GM19372 (cell line): ENCODE data around the gene OR13C3.
"Not testable (repeated sequence)": the region's sequence is repeated elsewhere in the genome, so short reads cannot be mapped to it uniquely, and the experiment has no call there.

Source experiments
- ATAC-seq: cut with Tn5 transposase; IDR thresholded peaks from one replicate; pipeline ENCODE4 v1.9.1; 2021; ENCODE audit warnings: mild to moderate bottlenecking, low read depth, moderate library complexity; ENCODE audit not compliant: unreplicated experiment

OR13C3 gene

DNA sequence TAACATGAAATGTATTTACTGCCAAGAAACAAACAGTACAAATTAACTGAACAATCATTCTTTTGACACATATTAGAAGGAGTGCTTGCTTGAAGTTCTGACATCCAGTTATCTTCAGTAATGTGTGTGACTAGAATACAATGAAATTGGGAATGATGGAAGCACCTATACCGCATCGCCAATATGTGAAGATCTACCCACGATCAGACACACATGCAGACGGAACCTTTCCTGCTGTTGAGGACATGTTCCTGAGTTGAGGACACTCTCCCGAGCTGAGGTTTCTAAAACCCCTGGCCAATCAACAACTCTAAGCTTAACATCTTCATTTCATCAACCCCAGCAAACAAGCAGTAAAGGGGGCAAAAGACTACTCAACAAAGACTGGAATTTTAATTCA is at the start of gene OR13C3:
OR13C3 (minus strand) TSS at position 101 of the 400 bp plus-strand sequence. CDS start 133 bp downstream, outside the sequence.
- no peak for ATAC-seq

DNA sequence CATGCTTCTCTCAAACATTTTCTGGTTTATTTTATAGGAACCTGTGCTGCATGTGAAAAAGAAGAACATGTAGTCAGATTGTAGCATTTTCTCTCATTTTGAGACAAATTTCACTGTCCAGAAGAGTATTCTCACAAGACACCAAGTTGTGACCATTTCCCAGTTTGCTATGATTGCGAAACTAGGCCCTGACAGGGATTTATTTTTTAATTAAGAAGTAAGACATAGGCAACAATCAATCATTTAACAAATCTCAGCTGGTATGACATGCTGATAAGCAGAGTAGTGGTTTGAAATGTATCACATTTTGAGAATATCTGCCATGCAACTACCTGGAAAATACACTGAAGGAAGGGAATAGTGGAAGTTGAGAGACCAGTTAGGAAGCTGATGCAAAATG is 43.9 kb upstream of the OR13C3 start:
- ATAC-seq = no peak

DNA sequence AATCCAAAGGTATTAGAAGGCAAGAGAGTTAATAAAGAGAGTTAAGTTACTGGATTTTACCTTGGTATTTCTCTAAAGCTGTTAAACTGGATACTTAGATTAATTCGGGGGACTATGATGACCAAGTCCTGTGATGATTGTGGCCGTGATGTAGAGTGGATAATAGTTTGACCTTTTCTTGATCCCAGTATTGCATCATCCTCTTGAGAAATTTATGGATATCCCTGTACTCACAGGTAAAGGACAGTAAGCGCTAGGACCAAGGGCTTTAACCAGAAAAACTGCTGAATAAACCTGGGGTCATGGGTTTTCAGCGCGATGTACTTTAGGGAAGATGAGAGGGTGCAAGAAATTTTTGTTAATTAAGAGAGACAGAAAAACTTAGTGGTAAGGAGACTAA is 40.6 kb upstream of the OR13C3 start:
- ATAC-seq = no peak

DNA sequence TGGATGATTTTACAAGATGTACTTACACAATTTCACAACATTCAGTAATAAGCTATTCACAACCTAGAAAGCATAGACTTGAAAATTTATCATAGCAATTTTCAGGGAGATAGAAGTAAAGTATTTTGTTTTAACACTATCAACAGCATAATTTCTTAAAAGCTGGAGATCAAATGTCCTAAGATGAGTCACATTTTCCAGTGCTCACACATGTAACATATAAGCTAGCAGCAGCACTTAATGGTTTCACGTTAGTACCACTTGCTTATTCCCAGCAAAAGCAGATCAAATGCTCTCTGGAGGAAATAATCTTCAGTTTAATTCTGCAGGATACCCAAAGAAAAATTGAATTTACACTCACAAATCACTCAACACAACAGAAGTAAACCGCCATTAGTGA is 38.8 kb upstream of the OR13C3 start:
- ATAC-seq = no peak

GRCh38 chr9:104572612-104573011 is 36.0 kb upstream of the OR13C3 start:
- ATAC-seq = no peak

DNA sequence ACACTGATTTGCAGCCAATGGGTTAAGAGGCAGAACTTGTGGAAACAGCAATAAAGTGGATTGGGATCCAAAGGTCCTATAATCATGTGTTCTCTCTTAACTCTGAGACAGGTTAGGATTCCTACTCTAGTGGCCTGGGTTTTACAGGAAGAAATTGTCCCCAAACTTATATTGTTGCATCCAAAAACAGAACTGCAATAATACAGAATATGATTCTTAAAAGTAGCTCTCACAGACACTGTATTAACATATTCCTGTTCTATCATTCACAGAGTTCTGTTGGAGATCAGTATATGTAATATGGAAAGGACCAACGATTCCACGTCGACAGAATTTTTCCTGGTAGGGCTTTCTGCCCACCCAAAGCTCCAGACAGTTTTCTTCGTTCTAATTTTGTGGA is 32.2 kb upstream of the OR13C3 start, which contains the start of gene OR13C8:
OR13C8 (plus strand) TSS at position 301 of the 400 bp plus-strand sequence; CDS start at position 301, 0 bp downstream.
- no peak for ATAC-seq

DNA sequence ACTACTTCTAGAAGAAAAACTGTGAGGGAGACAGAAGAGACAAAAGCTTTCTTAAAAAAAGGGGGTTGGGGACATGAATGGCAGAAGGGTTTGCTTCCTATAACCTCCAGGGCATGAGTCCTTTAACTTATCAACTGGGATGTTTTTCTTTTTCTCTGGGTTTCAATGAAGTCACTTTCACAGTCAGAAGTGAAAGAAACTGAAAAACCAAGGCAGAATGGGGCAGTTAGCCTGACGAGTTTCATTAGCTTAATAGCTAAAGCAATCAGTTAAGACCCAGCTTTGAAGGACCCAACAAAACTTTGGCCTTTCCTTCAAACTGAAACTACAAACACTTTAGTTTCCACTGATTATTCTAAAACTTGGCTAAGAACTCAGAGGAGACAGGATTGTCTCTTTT is 27.7 kb upstream of the OR13C3 start:
- no peak for ATAC-seq

GRCh38 chr9:104556830-104557634 is 20.4 kb upstream of the OR13C3 start:
- no peak for ATAC-seq

DNA sequence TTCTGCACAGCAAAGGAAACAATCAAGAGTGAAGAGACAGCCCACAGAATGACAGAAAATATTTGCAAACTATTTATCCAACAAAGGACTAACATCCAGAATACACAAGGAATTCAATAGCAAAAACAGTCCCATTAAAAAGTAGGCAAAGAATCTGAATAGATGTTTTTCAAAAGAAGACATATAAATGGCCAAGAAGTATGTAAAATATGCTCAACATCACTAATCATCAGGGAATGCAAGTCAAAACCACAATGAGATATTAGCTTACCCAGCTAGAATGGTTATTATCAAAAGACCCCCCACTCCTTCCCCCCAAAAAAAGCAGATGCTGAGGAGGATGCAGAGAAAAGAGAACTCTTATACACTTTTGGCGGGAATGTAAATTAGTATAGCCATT is 18.9 kb upstream of the OR13C3 start:
- ATAC-seq = no peak

DNA sequence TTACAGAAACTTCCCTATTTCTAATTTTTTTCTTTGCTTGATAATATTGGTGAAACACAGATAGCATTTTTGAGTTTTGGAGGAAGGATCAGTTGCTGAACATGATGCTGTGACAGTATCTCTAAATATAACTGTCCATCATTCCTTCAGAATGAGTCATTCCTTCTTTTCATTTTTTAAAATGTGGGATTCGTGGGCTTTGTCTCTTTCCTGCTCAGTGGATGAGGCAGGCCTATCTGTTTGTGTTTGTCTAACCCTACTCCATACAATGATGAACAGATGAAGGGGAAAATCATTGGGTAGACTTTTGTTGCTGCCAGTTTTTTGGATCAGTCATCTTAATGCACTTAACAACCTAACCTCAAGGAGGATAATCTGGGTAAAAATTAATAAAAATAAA is 16.6 kb upstream of the OR13C3 start:
- no peak for ATAC-seq

- no peak for ATAC-seq
These were observed 8.0 kb upstream of the OR13C3 start for GRCh38 chr9:104544644-104545043.

DNA sequence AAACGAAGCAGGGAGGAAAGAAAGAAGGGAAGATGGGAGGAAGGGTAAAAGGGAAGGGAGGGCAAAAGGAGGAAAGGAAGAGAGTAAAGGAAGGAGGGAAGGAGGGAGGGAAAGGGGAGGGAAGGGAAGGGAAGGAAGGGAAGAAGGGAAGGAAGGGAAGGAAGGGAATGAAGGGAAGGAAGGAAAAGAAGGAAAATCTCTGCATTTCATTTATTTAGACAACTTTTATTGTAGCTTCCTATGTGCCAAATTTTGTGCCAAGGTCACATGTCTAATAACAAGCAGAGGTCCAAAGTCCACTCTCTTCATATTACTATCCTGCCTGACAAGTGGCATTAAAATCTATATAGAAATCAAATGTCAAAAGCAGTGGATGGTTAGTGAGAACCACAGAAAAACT is 2.6 kb upstream of the OR13C3 start:
- no peak for ATAC-seq

DNA sequence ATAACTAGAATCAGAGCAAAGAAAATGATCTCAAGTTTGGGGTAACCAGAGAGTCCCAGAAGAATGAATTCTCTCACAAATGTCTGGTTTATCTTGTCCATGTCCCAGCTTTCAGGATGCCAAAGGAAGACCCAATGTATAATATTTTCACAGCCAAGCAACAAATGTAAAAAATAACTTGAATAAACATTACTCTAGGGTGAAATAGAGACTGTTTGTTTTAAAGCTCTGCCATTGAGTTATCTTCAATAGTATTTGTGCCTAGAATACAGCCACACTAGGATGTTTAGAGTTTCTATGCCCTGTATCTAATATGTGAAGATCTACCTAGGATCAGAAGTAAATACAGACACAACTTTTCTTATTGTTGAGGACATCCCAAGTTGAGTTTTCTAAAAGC is 9.5 kb downstream of the OR13C3 start, which contains the start of gene OR13C4:
OR13C4 (minus strand) TSS at position 101 of the 400 bp plus-strand sequence; CDS start at position 101, 0 bp downstream.
- ATAC-seq = no peak

GRCh38 chr9:104520241-104520640 is 16.4 kb downstream of the OR13C3 start:
- not testable (repeated sequence) for ATAC-seq

DNA sequence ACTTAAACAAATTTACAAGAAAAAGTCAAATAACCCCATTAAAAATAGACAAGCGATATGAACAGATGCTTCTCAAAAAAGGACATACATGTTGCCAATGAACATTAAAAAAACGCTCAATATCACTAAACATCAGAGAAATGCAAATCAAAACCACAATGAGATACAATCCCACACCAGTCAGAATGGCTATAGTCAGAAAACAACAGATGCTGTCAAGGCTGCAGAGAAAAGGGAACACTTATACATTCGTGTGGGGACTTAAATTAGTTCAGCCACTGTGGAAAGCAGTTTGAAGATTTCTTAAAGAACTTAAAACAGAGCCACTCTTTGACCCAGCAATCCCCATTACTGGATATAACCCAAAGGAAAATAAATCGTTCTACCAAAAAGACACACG is 21.8 kb downstream of the OR13C3 start:
- no peak for ATAC-seq

GRCh38 chr9:104506565-104506964 is 30.1 kb downstream of the OR13C3 start:
- ATAC-seq = no peak

GRCh38 chr9:104503963-104504362 is 32.7 kb downstream of the OR13C3 start, which contains the start of gene OR13F1:
Gene OR13F1 (plus strand): TSS chr9:104504263. CDS start chr9:104504263, 0 bp downstream.
- ATAC-seq = no peak

DNA sequence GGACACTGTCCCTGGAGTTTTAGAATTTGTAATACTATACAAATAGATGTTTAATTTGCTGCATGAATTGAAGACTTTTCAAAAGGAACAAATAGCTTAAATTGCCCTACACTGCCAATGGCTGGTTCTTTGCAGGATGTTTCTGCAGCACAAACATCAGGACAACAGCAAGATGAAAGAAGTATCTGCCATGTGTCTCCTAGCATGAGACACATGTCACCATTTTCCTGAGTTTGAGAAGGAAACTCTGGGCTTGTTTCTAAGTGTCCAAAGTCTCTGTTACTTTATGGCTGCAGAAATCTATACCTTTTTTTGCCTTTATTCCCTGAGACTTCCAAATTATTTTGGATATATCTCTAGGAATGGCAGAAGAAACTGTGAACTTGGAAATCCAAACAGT is 33.2 kb downstream of the OR13C3 start:
- no peak for ATAC-seq

- no peak for ATAC-seq
These were observed 41.8 kb downstream of the OR13C3 start for GRCh38 chr9:104494808-104495207.
